ENCODE measurements around the gene ATP5PD.
A peak's percentile ranks its signal among the peaks of the same experiment; 100 is the strongest.

ATP5PD gene

DNA sequence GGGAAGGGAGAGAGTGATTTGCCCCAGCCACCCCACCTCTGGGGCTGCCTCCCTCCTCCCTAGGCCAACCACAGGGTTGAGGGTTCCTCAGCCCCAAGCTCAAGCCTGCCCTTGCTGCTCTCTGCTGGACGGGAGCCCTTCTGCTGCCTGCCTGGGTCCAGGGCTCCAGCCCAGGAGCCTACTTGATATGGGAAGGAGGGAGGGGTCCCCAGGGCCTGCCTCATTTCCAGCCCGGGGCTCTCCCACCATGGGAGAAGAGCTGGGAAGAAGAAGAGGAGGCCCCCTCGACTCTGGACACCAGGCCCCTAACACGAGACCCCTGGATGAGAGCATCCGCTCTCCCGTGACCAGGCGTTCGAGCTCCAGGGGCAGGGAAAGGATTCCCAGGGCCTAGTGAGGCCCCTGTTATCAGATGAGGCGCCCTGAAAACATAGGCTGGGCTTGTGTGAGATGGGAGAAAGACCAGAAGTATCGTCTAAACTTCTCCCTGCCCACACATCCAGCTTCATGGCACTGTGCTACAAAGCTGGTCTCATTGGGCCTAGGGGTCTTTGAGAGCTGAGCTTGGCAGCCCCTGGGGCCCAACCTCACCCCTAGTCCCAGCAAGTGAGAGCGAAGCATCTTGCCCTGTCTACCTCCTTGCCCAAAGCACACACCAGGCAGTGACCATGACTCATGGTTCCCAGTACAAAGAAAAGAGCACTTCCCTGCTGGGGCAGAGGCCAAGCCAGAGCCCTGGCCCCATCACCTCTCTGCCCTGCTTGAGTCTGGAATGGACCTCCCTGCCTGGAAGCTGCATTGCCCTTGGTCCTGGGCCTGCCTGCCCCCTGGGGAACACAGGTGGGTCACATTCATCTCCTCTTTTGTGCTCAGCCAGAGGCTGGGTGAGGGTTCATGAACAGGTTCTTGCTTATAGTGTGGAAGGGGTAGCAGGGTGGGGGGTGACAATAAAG lies 42.0 kb upstream of the ATP5PD start:
- TF ChIP-seq SPI1 (IDR thresholded peaks at IDR 0.05; ENCODE audit: borderline replicate concordance, low read depth) (no peak), GABPA (IDR thresholded peaks at IDR 0.05; ENCODE audit: low read depth) (no peak), POLR2AphosphoS5 (IDR thresholded peaks at IDR 0.05; ENCODE audit: low read depth) (no peak)
- TF ChIP-seq, protein P1, sequence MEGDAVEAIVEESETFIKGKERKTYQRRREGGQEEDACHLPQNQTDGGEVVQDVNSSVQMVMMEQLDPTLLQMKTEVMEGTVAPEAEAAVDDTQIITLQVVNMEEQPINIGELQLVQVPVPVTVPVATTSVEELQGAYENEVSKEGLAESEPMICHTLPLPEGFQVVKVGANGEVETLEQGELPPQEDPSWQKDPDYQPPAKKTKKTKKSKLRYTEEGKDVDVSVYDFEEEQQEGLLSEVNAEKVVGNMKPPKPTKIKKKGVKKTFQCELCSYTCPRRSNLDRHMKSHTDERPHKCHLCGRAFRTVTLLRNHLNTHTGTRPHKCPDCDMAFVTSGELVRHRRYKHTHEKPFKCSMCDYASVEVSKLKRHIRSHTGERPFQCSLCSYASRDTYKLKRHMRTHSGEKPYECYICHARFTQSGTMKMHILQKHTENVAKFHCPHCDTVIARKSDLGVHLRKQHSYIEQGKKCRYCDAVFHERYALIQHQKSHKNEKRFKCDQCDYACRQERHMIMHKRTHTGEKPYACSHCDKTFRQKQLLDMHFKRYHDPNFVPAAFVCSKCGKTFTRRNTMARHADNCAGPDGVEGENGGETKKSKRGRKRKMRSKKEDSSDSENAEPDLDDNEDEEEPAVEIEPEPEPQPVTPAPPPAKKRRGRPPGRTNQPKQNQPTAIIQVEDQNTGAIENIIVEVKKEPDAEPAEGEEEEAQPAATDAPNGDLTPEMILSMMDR (IDR thresholded peaks at IDR 0.05; ENCODE audit: insufficient read depth, low read length), result no peak
- TF ChIP-seq, protein P2, sequence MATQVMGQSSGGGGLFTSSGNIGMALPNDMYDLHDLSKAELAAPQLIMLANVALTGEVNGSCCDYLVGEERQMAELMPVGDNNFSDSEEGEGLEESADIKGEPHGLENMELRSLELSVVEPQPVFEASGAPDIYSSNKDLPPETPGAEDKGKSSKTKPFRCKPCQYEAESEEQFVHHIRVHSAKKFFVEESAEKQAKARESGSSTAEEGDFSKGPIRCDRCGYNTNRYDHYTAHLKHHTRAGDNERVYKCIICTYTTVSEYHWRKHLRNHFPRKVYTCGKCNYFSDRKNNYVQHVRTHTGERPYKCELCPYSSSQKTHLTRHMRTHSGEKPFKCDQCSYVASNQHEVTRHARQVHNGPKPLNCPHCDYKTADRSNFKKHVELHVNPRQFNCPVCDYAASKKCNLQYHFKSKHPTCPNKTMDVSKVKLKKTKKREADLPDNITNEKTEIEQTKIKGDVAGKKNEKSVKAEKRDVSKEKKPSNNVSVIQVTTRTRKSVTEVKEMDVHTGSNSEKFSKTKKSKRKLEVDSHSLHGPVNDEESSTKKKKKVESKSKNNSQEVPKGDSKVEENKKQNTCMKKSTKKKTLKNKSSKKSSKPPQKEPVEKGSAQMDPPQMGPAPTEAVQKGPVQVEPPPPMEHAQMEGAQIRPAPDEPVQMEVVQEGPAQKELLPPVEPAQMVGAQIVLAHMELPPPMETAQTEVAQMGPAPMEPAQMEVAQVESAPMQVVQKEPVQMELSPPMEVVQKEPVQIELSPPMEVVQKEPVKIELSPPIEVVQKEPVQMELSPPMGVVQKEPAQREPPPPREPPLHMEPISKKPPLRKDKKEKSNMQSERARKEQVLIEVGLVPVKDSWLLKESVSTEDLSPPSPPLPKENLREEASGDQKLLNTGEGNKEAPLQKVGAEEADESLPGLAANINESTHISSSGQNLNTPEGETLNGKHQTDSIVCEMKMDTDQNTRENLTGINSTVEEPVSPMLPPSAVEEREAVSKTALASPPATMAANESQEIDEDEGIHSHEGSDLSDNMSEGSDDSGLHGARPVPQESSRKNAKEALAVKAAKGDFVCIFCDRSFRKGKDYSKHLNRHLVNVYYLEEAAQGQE (IDR thresholded peaks at IDR 0.05; ENCODE audit: insufficient replicate concordance, low read depth), result no peak
- Histone ChIP-seq H3K27ac (replicated peaks) (peak overlapping the region; percentile 71), H3K27me3 (ENCODE audit: insufficient read depth, poor library complexity, severe bottlenecking) (no peaks in the 10 kb centered on the region), H3K4me3 (replicated peaks; ENCODE audit: insufficient read depth, low read length) (no peak overlapping the region)
- no peak for DNase-seq (ENCODE audit: low read depth in 1 of 2, low spot score in 1 of 2)

DNA sequence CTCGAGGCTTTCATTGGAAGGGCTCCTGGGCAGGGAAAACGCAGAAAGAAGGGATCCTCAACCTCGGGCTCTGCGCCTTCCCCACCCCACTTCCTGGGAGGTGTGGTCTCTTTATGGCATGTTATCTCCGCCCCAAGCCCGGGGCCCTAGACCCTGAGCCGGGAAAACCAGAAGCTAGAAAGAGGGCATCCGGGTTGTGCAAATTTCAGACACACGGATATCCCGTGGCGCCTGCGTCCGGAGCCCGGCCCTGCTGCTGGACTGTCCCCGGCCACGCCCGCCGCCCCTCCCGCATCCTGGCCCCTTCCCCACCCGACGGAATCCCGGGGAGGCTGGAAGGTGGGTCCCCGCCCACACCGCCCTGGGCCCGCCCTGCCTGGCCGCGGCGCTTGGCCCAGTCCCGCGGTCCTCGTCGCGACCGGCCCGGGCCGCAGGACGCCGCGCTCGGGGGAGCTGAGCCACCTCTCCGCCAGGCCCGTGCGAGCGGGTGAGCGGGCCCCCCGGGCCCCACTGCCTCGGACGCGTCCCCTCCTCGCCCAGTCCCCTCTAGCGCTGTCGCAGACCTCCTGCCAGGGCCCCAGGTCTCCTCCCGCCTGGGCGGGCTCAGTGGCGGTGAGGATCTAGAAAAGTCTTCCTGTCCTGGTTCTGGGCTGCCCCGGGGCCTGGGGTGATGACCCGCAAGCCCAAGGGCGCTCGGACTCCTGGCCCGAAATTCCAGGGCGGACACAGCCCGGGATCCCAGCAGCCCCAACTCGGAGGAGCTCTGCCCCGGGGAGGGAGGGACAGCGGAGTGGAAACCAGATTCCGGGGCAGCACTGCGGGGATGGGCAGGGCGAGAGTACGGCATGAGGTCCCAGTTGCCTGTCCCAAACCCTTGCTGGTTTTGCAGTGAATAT lies 41.0 kb upstream of the ATP5PD start, which contains the start of gene SLC16A5:
TSS of gene SLC16A5 (plus strand) at position 397 of the 896 bp plus-strand sequence. CDS start 5,683 bp downstream, outside the sequence.
- no peak within 1 kb of the TSS for H3K4me3 ChIP-seq (replicated peaks; ENCODE audit: insufficient read depth, low read length)
- peak in 1 of 2 experiments; percentile 85 for DNase-seq (ENCODE audit: low read depth in 1 of 2, low spot score in 1 of 2)
- TF ChIP-seq, protein P2 (IDR thresholded peaks at IDR 0.05; ENCODE audit: insufficient replicate concordance, low read depth), result no peak
- TF ChIP-seq POLR2AphosphoS5 (IDR thresholded peaks at IDR 0.05; ENCODE audit: low read depth), result 0 out of 2 replicates have a peak, but pooled peaks have one; percentile 19
- peak within 1 kb of the TSS; percentile 71 for H3K27ac ChIP-seq (replicated peaks)
- H3K27me3 ChIP-seq (ENCODE audit: insufficient read depth, poor library complexity, severe bottlenecking), result no peaks in the 10 kb centered on the region

DNA sequence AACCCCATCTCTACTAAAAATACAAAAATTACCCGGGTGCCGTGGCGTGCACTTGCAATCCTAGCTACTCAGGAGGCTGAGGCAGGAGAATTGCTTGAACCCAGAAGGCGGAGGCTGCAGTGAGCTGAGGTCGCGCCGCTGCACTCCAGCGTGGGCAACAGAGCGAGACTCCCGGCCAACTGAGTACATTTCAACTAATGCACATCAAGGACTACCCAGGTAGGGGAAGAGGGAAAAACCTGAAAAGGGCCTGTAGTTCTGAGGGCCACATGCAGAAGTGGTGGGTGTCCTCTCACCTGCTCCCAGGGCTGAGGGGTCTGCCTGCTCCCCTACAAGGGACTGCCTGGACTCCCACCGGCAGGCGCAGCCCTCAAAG lies 40.4 kb upstream of the ATP5PD start:
- H3K4me3 ChIP-seq (replicated peaks; ENCODE audit: insufficient read depth, low read length), result no peak overlapping the region
- DNase-seq (ENCODE audit: low read depth in 1 of 2, low spot score in 1 of 2), result no peak
- H3K27me3 ChIP-seq (ENCODE audit: insufficient read depth, poor library complexity, severe bottlenecking), result no peaks in the 10 kb centered on the region
- peak overlapping the region; percentile 71 for H3K27ac ChIP-seq (replicated peaks)
- TF ChIP-seq POLR2AphosphoS5 (IDR thresholded peaks at IDR 0.05; ENCODE audit: low read depth), result no peak
- TF ChIP-seq, protein P1 (IDR thresholded peaks at IDR 0.05; ENCODE audit: insufficient read depth, low read length), result no peak
- TF ChIP-seq GABPA (IDR thresholded peaks at IDR 0.05; ENCODE audit: low read depth), result no peak
- TF ChIP-seq SPI1 (IDR thresholded peaks at IDR 0.05; ENCODE audit: borderline replicate concordance, low read depth), result no peak
- TF ChIP-seq, protein P2 (IDR thresholded peaks at IDR 0.05; ENCODE audit: insufficient replicate concordance, low read depth), result no peak

All from HL-60 (cell line).